ENCODE data around the gene ATP23. TPM values are rescaled to one million over a fixed set of nuclear protein-coding genes. Genes with fewer than 3 reads are reported as not detected.
A peak's percentile ranks its signal among the peaks of the same experiment; 100 is the strongest.

ATP23 gene
- total RNA-seq, 1 donor from 2014 or later: 7.4 TPM

- Histone ChIP-seq H3K9me3 (replicated peaks) (no peaks in the 10 kb centered on the region), H3K27me3 (ENCODE audit: low read depth) (no peaks in the 10 kb centered on the region), H3K4me1 (peaks cover 23% of the 10 kb centered on the region), H3K4me3 (peak overlapping the region; percentile 76), H3K27ac (replicated peaks) (peak overlapping the region; percentile 84), H3K36me3 (peaks cover 6% of the 10 kb centered on the region)
- intact Hi-C loops (cut with micrococcal nuclease): no loop called here
- DNase-seq: no peak
- no peak for TF ChIP-seq CTCF (IDR thresholded peaks at IDR 0.05; ENCODE audit: borderline replicate concordance)
Measured at GRCh38 chr12:57935331-57935730, 6.0 kb upstream of the ATP23 start.

- H3K36me3 ChIP-seq: peaks cover 6% of the 10 kb centered on the region
- H3K9me3 ChIP-seq (replicated peaks): no peaks in the 10 kb centered on the region
- H3K4me1 ChIP-seq: peaks cover 30% of the 10 kb centered on the region
- H3K27ac ChIP-seq (replicated peaks): peak overlapping the region; percentile 84
- DNase-seq: peak; percentile 88
- peak overlapping the region; percentile 76 for H3K4me3 ChIP-seq
- no peaks in the 10 kb centered on the region for H3K27me3 ChIP-seq (ENCODE audit: low read depth)
- no peak for TF ChIP-seq CTCF (IDR thresholded peaks at IDR 0.05; ENCODE audit: borderline replicate concordance)
- intact Hi-C loops (cut with micrococcal nuclease): no loop called here
Measured at GRCh38 chr12:57935839-57936512, 5.4 kb upstream of the ATP23 start.

GRCh38 chr12:57936513-57936883 is 4.9 kb upstream of the ATP23 start:
- Histone ChIP-seq H3K36me3 (peaks cover 6% of the 10 kb centered on the region), H3K27ac (replicated peaks) (peak overlapping the region; percentile 84), H3K27me3 (ENCODE audit: low read depth) (no peaks in the 10 kb centered on the region), H3K4me1 (peaks cover 32% of the 10 kb centered on the region), H3K4me3 (peak overlapping the region; percentile 76), H3K9me3 (replicated peaks) (no peaks in the 10 kb centered on the region)
- intact Hi-C loops (cut with micrococcal nuclease): no loop called here
- no peak for DNase-seq
- no peak for TF ChIP-seq CTCF (IDR thresholded peaks at IDR 0.05; ENCODE audit: borderline replicate concordance)

GRCh38 chr12:57939291-57939690 is 2.1 kb upstream of the ATP23 start:
- no peak for DNase-seq
- peaks cover 40% of the 10 kb centered on the region for H3K4me1 ChIP-seq
- intact Hi-C loops (cut with micrococcal nuclease): no loop called here
- no peaks in the 10 kb centered on the region for H3K9me3 ChIP-seq (replicated peaks)
- no peaks in the 10 kb centered on the region for H3K27me3 ChIP-seq (ENCODE audit: low read depth)
- no peak overlapping the region for H3K4me3 ChIP-seq
- TF ChIP-seq CTCF (IDR thresholded peaks at IDR 0.05; ENCODE audit: borderline replicate concordance): no peak
- H3K36me3 ChIP-seq: no peaks in the 10 kb centered on the region
- no peak overlapping the region for H3K27ac ChIP-seq (replicated peaks)

- intact Hi-C loops (cut with micrococcal nuclease): no loop called here
Measured at GRCh38 chr12:57940052-57940914, 1.1 kb upstream of the ATP23 start.

More at GRCh38 chr12:57940052-57940914, 1.1 kb upstream of the ATP23 start:
- H3K4me3 ChIP-seq: peak overlapping the region; percentile 83
- H3K36me3 ChIP-seq: no peaks in the 10 kb centered on the region
- DNase-seq: no peak
- peaks cover 30% of the 10 kb centered on the region for H3K4me1 ChIP-seq
- no peaks in the 10 kb centered on the region for H3K27me3 ChIP-seq (ENCODE audit: low read depth)
- H3K27ac ChIP-seq (replicated peaks): peak overlapping the region; percentile 93
- no peak for TF ChIP-seq CTCF (IDR thresholded peaks at IDR 0.05; ENCODE audit: borderline replicate concordance)
- H3K9me3 ChIP-seq (replicated peaks): no peaks in the 10 kb centered on the region

Measured in left ventricle myocardium inferior (tissue), 1 donor.